ENCODE results near the gene ALOX5AP. TPM values are rescaled to one million over a fixed set of nuclear protein-coding genes. Genes with fewer than 3 reads are reported as not detected.
A peak's percentile ranks its signal among the peaks of the same experiment; 100 is the strongest.

ALOX5AP gene
- total and polyA plus RNA-seq, 9 of the 15 experiments (the other 6 are each of a cell fraction or from before 2014, with no cell fraction given): 0.31 TPM; not detected in 8

GRCh38 chr13:30807392-30807791, 72.0 kb downstream of the ALOX5AP start:
- FAIRE-seq (no peak), ATAC-seq (no peak), DNase-seq (ENCODE audit: extremely low read depth in 1 of 4, low spot score in 3 of 4) (no peak)
- Histone ChIP-seq H3K36me3 (ENCODE audit: control insufficient read depth, insufficient read depth, low read length) (no peaks in the 10 kb centered on the region), H3K27ac (ENCODE audit: extremely low read depth, low read depth, low read length) (no peak overlapping the region), H3K4me3 (no peak overlapping the region), H3K27me3 (ENCODE audit: control insufficient read depth in 2 of 2, insufficient read depth in 2 of 2, low read length in 2 of 2) (peaks cover 5 to 46% of the 10 kb centered on the region in 2 experiments; a peak in 4 of 5 replicates), H3K9ac (ENCODE audit: insufficient read depth in 1 of 2, low read depth in 2 of 2, low read length in 2 of 2) (no peak overlapping the region), H3K9me3 (replicated peaks; ENCODE audit: control insufficient read depth, insufficient read depth, low read depth, low read length) (no peaks in the 10 kb centered on the region), H3K4me1 (replicated peaks in 1 of 2; ENCODE audit: control insufficient read depth in 2 of 2, insufficient read depth in 2 of 2, low read length in 2 of 2) (peaks cover 0 to 6% of the 10 kb centered on the region in 2 experiments; a peak in 2 of 5 replicates), H4K20me1 (replicated peaks; ENCODE audit: control insufficient read depth, insufficient read depth, low read length) (no peaks in the 10 kb centered on the region), H3K79me2 (ENCODE audit: control insufficient read depth, insufficient read depth, low read length) (no peaks in the 10 kb centered on the region), H2AFZ (ENCODE audit: low read depth, low read length) (no peak overlapping the region), H3K4me2 (ENCODE audit: insufficient read depth, low read length) (no peak overlapping the region), H3K9me1 (ENCODE audit: control insufficient read depth, insufficient read depth, low read length) (no peaks in the 10 kb centered on the region)
- WGBS (ENCODE audit: insufficient coverage, low coverage, missing lambda C conversion rate): 0% methylated on average over 2 of the region's 4 CpGs
- ChIA-PET CTCF (ENCODE audit: low intra/inter-chr PET ratio) (no interaction called here), POLR2A (no interaction called here)
- intact Hi-C loops (cut with micrococcal nuclease): no loop called here
- no TSS peak for BruUV-seq (replicated peaks)
- in situ Hi-C loops (cut with MboI): loop anchor here (10.0 kb wide), 1 partner anchor 663 kb away; no protein-coding TSS in a partner anchor
- TF ChIP-seq ZNF518B (CRISPR knock-in tag; IDR thresholded peaks at IDR 0.05) (no peak), RBM25 (IDR thresholded peaks at IDR 0.05; ENCODE audit: low read depth, low read length, severe bottlenecking) (peak; percentile 21)

All from K562 (cell line).